Measurements from ENCODE around the gene AJM1. TPM values are rescaled to one million over a fixed set of nuclear protein-coding genes. Genes with fewer than 3 reads are reported as not detected.
"Not testable (repeated sequence)": the region's sequence is repeated elsewhere in the genome, so short reads cannot be mapped to it uniquely, and the experiment has no call there.

Gene AJM1
- total RNA-seq, 1 donor, result 0.73 TPM

DNA sequence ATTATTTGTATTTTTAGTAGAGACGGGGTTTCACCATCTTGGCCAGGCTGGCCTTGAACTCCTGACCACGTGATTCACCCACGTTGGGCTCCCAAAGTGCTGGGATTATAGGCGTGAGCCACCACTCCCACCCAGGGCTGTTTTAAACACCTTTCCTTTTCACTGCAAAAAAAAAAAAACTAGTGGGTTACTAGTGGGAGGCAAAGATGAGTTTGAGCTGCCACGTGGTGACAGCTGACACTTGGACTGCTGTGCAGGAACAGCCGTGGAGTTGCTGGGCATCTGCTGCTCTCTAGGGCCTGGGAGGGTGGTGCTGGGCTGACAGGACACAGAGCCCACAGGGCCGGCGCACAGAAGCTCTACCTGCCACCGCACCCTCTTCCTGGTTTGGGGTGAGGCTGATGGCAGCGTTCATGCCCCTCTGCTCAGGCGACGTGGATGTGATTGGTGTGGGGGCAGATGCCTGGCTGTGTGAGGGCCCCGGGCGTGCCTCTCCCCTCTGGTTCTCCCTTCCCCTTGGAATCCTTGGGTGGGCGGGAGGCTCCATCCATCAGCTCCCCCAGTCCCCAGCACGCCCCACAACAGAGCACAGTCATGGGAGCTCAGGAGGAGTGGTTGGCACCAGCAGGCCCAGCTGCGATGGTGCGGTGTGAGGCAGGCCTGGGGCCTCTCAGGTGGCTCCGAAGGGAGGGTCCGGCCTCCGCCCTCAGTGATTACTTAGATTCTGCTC, 17.6 kb upstream of the AJM1 start:
- Histone ChIP-seq H3K9me3 (ENCODE audit: low read depth, low read length) (no peaks in the 10 kb centered on the region), H3K27me3 (ENCODE audit: insufficient read depth, low read length) (no peaks in the 10 kb centered on the region), H3K4me3 (ENCODE audit: low read length) (no peak overlapping the region), H3K4me1 (ENCODE audit: insufficient read depth, low read length) (peaks cover 7% of the 10 kb centered on the region)

DNA sequence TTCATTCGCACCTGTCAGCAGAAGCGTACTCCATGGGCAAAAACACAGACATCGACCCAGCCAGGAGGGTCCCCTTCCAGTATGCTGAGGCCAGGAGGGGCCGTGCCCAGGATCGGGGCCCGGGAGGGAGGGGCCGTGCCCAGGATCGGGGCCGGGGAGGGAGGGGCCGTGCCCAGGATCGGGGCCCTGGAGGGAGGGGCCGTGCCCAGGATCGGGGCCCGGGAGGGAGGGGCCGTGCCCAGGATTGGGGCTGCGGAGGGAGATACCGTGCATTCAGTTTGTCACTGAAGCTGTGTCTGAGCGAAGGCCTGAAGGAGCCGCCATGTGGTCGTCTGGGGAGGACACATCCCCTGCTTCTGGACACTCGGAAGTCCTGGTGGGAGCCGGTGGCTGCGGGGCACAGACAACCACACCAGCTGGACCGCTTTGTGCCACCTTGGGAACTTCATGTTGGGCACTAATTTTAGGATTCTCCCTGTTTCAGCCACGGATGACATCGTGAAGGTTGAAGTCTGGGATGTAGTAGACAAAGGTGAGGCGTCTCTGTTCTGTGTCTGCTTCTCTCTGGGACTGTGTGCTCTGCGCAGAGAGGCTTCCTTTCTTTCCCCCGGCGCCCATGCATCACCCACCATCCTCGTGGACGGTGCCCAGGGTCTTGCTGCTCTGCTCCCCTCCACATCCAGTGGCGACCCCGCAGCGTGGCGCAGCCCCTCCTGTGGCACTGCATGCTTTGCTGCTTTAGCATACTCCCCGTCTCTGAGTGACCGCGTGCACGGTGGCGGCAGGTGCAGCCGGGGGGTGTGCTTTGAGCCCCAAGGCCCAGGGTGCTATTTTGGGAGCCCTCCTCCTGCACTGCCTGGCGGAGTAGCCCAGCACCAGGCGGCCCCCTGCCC, 16.7 kb upstream of the AJM1 start:
- no peaks in the 10 kb centered on the region for H3K27me3 ChIP-seq (ENCODE audit: insufficient read depth, low read length)
- H3K9me3 ChIP-seq (ENCODE audit: low read depth, low read length), result no peaks in the 10 kb centered on the region
- no peak overlapping the region for H3K4me3 ChIP-seq (ENCODE audit: low read length)
- peaks cover 7% of the 10 kb centered on the region for H3K4me1 ChIP-seq (ENCODE audit: insufficient read depth, low read length)

- no peak overlapping the region for H3K4me3 ChIP-seq (ENCODE audit: low read length)
- no peaks in the 10 kb centered on the region for H3K9me3 ChIP-seq (ENCODE audit: low read depth, low read length)
- H3K4me1 ChIP-seq (ENCODE audit: insufficient read depth, low read length), result peaks cover 3% of the 10 kb centered on the region
- H3K27me3 ChIP-seq (ENCODE audit: insufficient read depth, low read length), result no peaks in the 10 kb centered on the region
Observed at GRCh38 chr9:136826188-136826541, 16.1 kb upstream of the AJM1 start.

GRCh38 chr9:136826703-136827582, 15.3 kb upstream of the AJM1 start:
- no peaks in the 10 kb centered on the region for H3K9me3 ChIP-seq (ENCODE audit: low read depth, low read length)
- H3K27me3 ChIP-seq (ENCODE audit: insufficient read depth, low read length), result no peaks in the 10 kb centered on the region
- no peak overlapping the region for H3K4me3 ChIP-seq (ENCODE audit: low read length)
- H3K4me1 ChIP-seq (ENCODE audit: insufficient read depth, low read length), result no peaks in the 10 kb centered on the region

DNA sequence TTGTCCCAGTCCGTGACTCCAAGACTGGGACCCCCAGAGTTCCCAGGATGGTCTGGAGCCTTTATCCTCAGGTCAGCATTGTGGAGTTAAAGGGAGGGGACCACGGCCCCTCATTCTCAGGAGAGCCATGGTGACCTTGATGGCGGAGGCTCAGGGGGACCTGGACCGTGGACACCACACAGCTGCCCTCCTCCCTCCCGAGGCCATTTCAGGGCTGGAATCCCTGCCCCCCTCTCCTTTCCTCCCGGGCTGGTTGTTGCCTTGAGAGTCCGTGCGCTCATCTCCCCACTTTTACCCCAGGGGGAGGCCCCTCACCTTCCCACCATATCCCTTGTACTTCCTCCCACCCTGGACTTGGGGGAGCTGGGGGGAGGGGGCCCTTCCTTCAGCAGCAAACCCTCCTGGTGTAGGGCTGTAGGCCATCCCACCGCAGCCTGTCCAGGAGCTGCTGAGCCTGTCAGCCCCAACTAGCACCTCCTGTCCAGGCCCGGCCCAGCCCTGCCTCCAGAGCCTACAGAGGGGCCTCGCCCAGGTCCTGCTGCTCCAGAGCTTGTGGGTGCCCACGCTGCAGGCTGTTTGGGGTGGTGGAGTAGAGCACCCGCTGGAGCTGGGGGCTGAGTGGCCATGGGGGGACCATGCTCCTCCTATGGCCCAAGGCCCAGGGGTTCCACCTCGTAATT, 14.3 kb upstream of the AJM1 start:
- no peaks in the 10 kb centered on the region for H3K27me3 ChIP-seq (ENCODE audit: insufficient read depth, low read length)
- no peak overlapping the region for H3K4me3 ChIP-seq (ENCODE audit: low read length)
- H3K4me1 ChIP-seq (ENCODE audit: insufficient read depth, low read length), result no peaks in the 10 kb centered on the region
- no peaks in the 10 kb centered on the region for H3K9me3 ChIP-seq (ENCODE audit: low read depth, low read length)

GRCh38 chr9:136828474-136829140, 13.7 kb upstream of the AJM1 start:
- no peak overlapping the region for H3K4me3 ChIP-seq (ENCODE audit: low read length)
- H3K27me3 ChIP-seq (ENCODE audit: insufficient read depth, low read length), result no peaks in the 10 kb centered on the region
- no peaks in the 10 kb centered on the region for H3K9me3 ChIP-seq (ENCODE audit: low read depth, low read length)
- H3K4me1 ChIP-seq (ENCODE audit: insufficient read depth, low read length), result no peaks in the 10 kb centered on the region

GRCh38 chr9:136829412-136829811, 12.9 kb upstream of the AJM1 start:
- Histone ChIP-seq H3K4me1 (ENCODE audit: insufficient read depth, low read length) (no peaks in the 10 kb centered on the region), H3K4me3 (ENCODE audit: low read length) (no peak overlapping the region), H3K9me3 (ENCODE audit: low read depth, low read length) (no peaks in the 10 kb centered on the region), H3K27me3 (ENCODE audit: insufficient read depth, low read length) (no peaks in the 10 kb centered on the region)

GRCh38 chr9:136829981-136830885, 12.0 kb upstream of the AJM1 start:
- H3K27me3 ChIP-seq (ENCODE audit: insufficient read depth, low read length), result no peaks in the 10 kb centered on the region
- H3K4me1 ChIP-seq (ENCODE audit: insufficient read depth, low read length), result no peaks in the 10 kb centered on the region
- no peak overlapping the region for H3K4me3 ChIP-seq (ENCODE audit: low read length)
- H3K9me3 ChIP-seq (ENCODE audit: low read depth, low read length), result no peaks in the 10 kb centered on the region

- no peaks in the 10 kb centered on the region for H3K4me1 ChIP-seq (ENCODE audit: insufficient read depth, low read length)
- no peaks in the 10 kb centered on the region for H3K27me3 ChIP-seq (ENCODE audit: insufficient read depth, low read length)
- no peak overlapping the region for H3K4me3 ChIP-seq (ENCODE audit: low read length)
Observed at GRCh38 chr9:136831002-136831719, 11.1 kb upstream of the AJM1 start.

DNA sequence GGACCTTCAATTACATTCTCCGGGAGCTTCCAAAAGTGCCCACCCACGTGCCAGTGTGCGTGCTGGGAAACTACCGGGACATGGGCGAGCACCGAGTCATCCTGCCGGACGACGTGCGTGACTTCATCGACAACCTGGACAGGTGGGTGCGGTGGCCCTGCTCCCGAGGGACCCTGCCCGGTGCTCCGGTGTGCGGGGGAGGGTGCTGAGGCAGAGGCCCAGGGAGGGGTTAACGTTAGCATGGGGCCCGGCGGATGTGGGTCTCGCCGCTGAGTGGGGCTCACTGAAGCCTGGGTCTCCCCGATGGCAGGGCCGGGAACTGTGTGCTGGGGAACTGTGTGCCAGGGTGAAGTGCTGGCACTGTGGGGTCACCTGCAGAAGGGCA, 10.6 kb upstream of the AJM1 start:
- Histone ChIP-seq H3K27me3 (ENCODE audit: insufficient read depth, low read length) (no peaks in the 10 kb centered on the region), H3K9me3 (ENCODE audit: low read depth, low read length) (no peaks in the 10 kb centered on the region), H3K4me1 (ENCODE audit: insufficient read depth, low read length) (no peaks in the 10 kb centered on the region), H3K4me3 (ENCODE audit: low read length) (no peak overlapping the region)

More at GRCh38 chr9:136831002-136831719, 11.1 kb upstream of the AJM1 start:
- no peaks in the 10 kb centered on the region for H3K9me3 ChIP-seq (ENCODE audit: low read depth, low read length)

DNA sequence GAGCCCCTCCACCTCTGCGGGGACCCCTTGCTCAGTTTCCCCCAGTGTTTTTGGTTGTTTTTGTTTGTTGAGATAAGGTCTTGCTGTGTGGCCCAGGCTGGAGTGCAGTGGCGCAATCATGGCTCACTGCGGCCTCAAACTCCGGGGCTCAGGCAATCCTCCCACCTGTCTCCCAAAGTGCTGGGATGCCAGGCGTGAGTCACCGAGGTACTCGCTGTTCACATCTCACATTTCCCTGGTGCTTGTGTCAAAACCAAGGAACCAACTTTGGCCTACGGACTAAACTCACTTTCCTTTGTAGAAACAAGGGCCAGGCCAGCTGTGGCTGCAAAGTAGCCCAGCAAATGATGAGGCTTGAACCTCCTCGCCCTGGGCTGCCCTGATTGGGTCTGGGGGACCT, 9.7 kb upstream of the AJM1 start:
- Histone ChIP-seq H3K4me1 (ENCODE audit: insufficient read depth, low read length) (no peaks in the 10 kb centered on the region), H3K27me3 (ENCODE audit: insufficient read depth, low read length) (no peaks in the 10 kb centered on the region), H3K9me3 (ENCODE audit: low read depth, low read length) (no peaks in the 10 kb centered on the region), H3K4me3 (ENCODE audit: low read length) (no peak overlapping the region)

DNA sequence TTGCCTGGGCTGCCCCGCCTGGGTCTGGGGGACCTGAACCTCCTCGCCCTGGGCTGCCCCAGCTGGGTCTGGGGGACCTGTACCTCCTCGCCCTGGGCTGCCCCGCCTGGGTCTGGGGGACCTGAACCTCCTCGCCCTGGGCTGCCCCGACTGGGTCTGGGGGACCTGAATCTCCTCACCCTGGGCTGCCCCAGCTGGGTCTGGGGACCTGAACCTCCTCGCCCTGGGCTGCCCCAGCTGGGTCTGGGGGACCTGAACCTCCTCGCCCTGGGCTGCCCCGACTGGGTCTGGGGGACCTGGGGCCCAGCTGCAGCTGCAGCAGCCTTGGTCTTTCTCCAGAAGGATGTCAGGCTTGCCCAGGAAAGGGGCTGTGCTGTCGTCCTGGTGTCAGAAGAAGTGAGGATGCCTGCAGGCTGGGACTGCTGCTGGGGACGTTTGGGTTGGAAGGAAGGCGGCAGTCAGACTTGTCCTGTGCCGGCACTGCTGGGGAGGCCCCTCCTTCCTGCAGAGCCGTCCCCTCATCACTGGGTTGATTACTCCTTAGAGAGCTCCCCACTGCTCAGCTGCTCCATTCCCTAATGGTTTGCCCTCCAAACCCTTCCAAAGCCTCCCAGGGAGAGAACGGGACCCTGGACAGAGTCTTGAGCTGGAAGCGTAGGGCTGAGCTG, 8.8 kb upstream of the AJM1 start:
- not testable (repeated sequence) for H3K27me3 ChIP-seq (ENCODE audit: insufficient read depth, low read length); H3K4me1 ChIP-seq (ENCODE audit: insufficient read depth, low read length); H3K9me3 ChIP-seq (ENCODE audit: low read depth, low read length); H3K4me3 ChIP-seq (ENCODE audit: low read length)

Data from mononuclear cell (primary cell).